HepG2 (cell line): ENCODE measurements around the gene SLC25A11. TPM values are rescaled to one million over a fixed set of nuclear protein-coding genes. Genes with fewer than 3 reads are reported as not detected.

Source experiments
- AGO2 ChIP-seq: fragments of 200-400 bp; formaldehyde crosslinking; optimal IDR thresholded peaks from 2 replicates; pipeline ENCODE3; 2017; ENCODE audit warnings: mild to moderate bottlenecking, low read depth, low read length, moderate library complexity
- EP300 ChIP-seq, 3 experiments: sonication (generic) in 1 of 3; formaldehyde crosslinking in 1 of 3; IDR thresholded peaks; 2 replicates each; pipeline versions ENCODE4 v1.5.1 to v1.6.1; 2011 to 2020; ENCODE audit warnings: low read depth in 2 of 3, low read length in 2 of 3, borderline replicate concordance in 1 of 3, improper control_type of control experiment in 1 of 3, mild to moderate bottlenecking in 1 of 3, missing genetic modification reagents in 1 of 3, moderate library complexity in 1 of 3
- GATAD1 ChIP-seq: IDR thresholded peaks from 2 replicates; pipeline ENCODE4 v1.6.1; 2016; ENCODE audit warnings: missing genetic modification reagents, missing compliant biosample characterization
- JUN ChIP-seq: sonication (generic); formaldehyde crosslinking; IDR thresholded peaks from 2 replicates; pipeline ENCODE4 v1.4.0; 2020; ENCODE audit warnings: mild to moderate bottlenecking, missing genetic modification reagents
- KDM4B ChIP-seq: sonication (generic); formaldehyde crosslinking; IDR thresholded peaks from 2 replicates; pipeline ENCODE4 v1.4.0; 2020; ENCODE audit warnings: missing genetic modification reagents
- NFKBIZ ChIP-seq: IDR thresholded peaks from 2 replicates; pipeline ENCODE4 v1.6.1; 2018; ENCODE audit warnings: missing genetic modification reagents, missing compliant biosample characterization
- RARA ChIP-seq: IDR thresholded peaks from 2 replicates; pipeline ENCODE4 v1.6.1; 2016; ENCODE audit warnings: missing genetic modification reagents, missing compliant biosample characterization
- ZNF296 ChIP-seq: sonication (generic); formaldehyde crosslinking; conservative IDR thresholded peaks from 2 replicates; pipeline ENCODE4 v1.5.0; 2020; ENCODE audit warnings: mild to moderate bottlenecking, missing genetic modification reagents
- ZNF34 ChIP-seq: sonication (generic); formaldehyde crosslinking; IDR thresholded peaks from 2 replicates; pipeline ENCODE4 v1.4.0; 2020; ENCODE audit warnings: mild to moderate bottlenecking, missing genetic modification reagents, borderline replicate concordance
- ZNF367 ChIP-seq: sonication (generic); formaldehyde crosslinking; IDR thresholded peaks from 2 replicates; pipeline ENCODE4 v1.4.0; 2020; ENCODE audit warnings: missing genetic modification reagents, borderline replicate concordance
- ZNF432 ChIP-seq: sonication (generic); formaldehyde crosslinking; IDR thresholded peaks from 2 replicates; pipeline ENCODE4 v1.5.0; 2020; ENCODE audit warnings: missing genetic modification reagents, mild to moderate bottlenecking, borderline replicate concordance
- ZNF7 ChIP-seq: IDR thresholded peaks from 2 replicates; pipeline ENCODE4 v1.6.1; 2016; ENCODE audit warnings: missing biosample characterization, missing genetic modification reagents
- ZNF841 ChIP-seq: sonication (generic); formaldehyde crosslinking; IDR thresholded peaks from 2 replicates; pipeline ENCODE4 v1.8.1; 2023; ENCODE audit warnings: missing genetic modification reagents, borderline replicate concordance
- polyA plus RNA-seq, 8 experiments: library from polyadenylated mRNA; depleted of rRNA in 3 of 8; stranded (reverse) in 7 of 8; unstranded in 1 of 8; fragments of >200 nt; fragmentation: Illumina TruSeq in 4 of 8; extraction: Trizol in 4 of 8; gene quantifications; 2 replicates each; pipeline versions ENCODE4 v1.2.1 to v1.2.3, GENCODE V29; 2011 to 2016; ENCODE audit warnings: low read depth in 4 of 8, missing spikeins in 1 of 8, mixed read lengths in 1 of 8; ENCODE audit not compliant: insufficient read depth in 1 of 8
- total RNA-seq, 5 experiments: library from RNA; depleted of rRNA; stranded (reverse); fragments of >200 nt; fragmentation: Illumina TruSeq; extraction: Trizol; gene quantifications; 2 replicates each; pipeline ENCODE4 v1.2.3, GENCODE V29; 2016; ENCODE audit warnings: low read depth in 1 of 5
- TF ChIP-seq, protein P1 (sequence below): sonication (generic); formaldehyde crosslinking; IDR thresholded peaks from 2 replicates; pipeline ENCODE4 v1.8.0; 2022; ENCODE audit warnings: missing genetic modification reagents, mild to moderate bottlenecking, borderline replicate concordance
- TF ChIP-seq, protein P2 (sequence below): sonication (generic); formaldehyde crosslinking; IDR thresholded peaks from 2 replicates; pipeline ENCODE4 v1.4.0; 2020; ENCODE audit warnings: missing genetic modification reagents
- TF ChIP-seq, protein P3 (sequence below): sonication (generic); formaldehyde crosslinking; IDR thresholded peaks from 2 replicates; pipeline ENCODE4 v1.5.0; 2020; ENCODE audit warnings: missing genetic modification reagents
- TF ChIP-seq, protein P4 (sequence below): sonication (generic); formaldehyde crosslinking; IDR thresholded peaks from 2 replicates; pipeline ENCODE4 v1.8.0; 2022; ENCODE audit warnings: mild to moderate bottlenecking, missing genetic modification reagents; ENCODE audit not compliant: insufficient replicate concordance

SLC25A11 gene
- total and polyA plus RNA-seq, 2 of the 13 experiments (the other 11 are each of a cell fraction or from before 2014, with no cell fraction given) = 35.4 to 47.2 TPM

GRCh38 chr17:4947411-4948165 is 7.7 kb upstream of the SLC25A11 start (continued):
- TF ChIP-seq AGO2 (peak; percentile 99), EP300 (IDR thresholded peaks at IDR 0.05; ENCODE audit: low read depth in 2 of 2, low read length in 2 of 2) (no peak), EP300 (CRISPR knock-in tag; IDR thresholded peaks at IDR 0.05; ENCODE audit: borderline replicate concordance) (no peak), ZNF296 (no peak), ZNF7 (no peak), KDM4B (CRISPR knock-in tag) (no peak), RARA (no peak), ZNF34 (CRISPR knock-in tag) (no peak), JUN (CRISPR knock-in tag) (no peak), GATAD1 (no peak; the same call in 1 of the 2 replicates), NFKBIZ (CRISPR knock-in tag) (no peak), ZNF432 (CRISPR knock-in tag) (no peak), ZNF367 (CRISPR knock-in tag) (no peak), ZNF841 (no peak)
- TF ChIP-seq, protein P1, sequence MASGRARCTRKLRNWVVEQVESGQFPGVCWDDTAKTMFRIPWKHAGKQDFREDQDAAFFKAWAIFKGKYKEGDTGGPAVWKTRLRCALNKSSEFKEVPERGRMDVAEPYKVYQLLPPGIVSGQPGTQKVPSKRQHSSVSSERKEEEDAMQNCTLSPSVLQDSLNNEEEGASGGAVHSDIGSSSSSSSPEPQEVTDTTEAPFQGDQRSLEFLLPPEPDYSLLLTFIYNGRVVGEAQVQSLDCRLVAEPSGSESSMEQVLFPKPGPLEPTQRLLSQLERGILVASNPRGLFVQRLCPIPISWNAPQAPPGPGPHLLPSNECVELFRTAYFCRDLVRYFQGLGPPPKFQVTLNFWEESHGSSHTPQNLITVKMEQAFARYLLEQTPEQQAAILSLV (CRISPR knock-in tag) = 0 out of 2 replicates have a peak, but pooled peaks have one; percentile 41
- TF ChIP-seq, protein P2, sequence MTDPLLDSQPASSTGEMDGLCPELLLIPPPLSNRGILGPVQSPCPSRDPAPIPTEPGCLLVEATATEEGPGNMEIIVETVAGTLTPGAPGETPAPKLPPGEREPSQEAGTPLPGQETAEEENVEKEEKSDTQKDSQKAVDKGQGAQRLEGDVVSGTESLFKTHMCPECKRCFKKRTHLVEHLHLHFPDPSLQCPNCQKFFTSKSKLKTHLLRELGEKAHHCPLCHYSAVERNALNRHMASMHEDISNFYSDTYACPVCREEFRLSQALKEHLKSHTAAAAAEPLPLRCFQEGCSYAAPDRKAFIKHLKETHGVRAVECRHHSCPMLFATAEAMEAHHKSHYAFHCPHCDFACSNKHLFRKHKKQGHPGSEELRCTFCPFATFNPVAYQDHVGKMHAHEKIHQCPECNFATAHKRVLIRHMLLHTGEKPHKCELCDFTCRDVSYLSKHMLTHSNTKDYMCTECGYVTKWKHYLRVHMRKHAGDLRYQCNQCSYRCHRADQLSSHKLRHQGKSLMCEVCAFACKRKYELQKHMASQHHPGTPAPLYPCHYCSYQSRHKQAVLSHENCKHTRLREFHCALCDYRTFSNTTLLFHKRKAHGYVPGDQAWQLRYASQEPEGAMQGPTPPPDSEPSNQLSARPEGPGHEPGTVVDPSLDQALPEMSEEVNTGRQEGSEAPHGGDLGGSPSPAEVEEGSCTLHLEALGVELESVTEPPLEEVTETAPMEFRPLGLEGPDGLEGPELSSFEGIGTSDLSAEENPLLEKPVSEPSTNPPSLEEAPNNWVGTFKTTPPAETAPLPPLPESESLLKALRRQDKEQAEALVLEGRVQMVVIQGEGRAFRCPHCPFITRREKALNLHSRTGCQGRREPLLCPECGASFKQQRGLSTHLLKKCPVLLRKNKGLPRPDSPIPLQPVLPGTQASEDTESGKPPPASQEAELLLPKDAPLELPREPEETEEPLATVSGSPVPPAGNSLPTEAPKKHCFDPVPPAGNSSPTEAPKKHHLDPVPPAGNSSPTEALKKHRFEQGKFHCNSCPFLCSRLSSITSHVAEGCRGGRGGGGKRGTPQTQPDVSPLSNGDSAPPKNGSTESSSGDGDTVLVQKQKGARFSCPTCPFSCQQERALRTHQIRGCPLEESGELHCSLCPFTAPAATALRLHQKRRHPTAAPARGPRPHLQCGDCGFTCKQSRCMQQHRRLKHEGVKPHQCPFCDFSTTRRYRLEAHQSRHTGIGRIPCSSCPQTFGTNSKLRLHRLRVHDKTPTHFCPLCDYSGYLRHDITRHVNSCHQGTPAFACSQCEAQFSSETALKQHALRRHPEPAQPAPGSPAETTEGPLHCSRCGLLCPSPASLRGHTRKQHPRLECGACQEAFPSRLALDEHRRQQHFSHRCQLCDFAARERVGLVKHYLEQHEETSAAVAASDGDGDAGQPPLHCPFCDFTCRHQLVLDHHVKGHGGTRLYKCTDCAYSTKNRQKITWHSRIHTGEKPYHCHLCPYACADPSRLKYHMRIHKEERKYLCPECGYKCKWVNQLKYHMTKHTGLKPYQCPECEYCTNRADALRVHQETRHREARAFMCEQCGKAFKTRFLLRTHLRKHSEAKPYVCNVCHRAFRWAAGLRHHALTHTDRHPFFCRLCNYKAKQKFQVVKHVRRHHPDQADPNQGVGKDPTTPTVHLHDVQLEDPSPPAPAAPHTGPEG (CRISPR knock-in tag) = 0 out of 2 replicates have a peak, but pooled peaks have one; percentile 37
- TF ChIP-seq, protein P3, sequence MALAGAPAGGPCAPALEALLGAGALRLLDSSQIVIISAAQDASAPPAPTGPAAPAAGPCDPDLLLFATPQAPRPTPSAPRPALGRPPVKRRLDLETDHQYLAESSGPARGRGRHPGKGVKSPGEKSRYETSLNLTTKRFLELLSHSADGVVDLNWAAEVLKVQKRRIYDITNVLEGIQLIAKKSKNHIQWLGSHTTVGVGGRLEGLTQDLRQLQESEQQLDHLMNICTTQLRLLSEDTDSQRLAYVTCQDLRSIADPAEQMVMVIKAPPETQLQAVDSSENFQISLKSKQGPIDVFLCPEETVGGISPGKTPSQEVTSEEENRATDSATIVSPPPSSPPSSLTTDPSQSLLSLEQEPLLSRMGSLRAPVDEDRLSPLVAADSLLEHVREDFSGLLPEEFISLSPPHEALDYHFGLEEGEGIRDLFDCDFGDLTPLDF (CRISPR knock-in tag) = no peak
- TF ChIP-seq, protein P4, sequence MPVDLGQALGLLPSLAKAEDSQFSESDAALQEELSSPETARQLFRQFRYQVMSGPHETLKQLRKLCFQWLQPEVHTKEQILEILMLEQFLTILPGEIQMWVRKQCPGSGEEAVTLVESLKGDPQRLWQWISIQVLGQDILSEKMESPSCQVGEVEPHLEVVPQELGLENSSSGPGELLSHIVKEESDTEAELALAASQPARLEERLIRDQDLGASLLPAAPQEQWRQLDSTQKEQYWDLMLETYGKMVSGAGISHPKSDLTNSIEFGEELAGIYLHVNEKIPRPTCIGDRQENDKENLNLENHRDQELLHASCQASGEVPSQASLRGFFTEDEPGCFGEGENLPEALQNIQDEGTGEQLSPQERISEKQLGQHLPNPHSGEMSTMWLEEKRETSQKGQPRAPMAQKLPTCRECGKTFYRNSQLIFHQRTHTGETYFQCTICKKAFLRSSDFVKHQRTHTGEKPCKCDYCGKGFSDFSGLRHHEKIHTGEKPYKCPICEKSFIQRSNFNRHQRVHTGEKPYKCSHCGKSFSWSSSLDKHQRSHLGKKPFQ (CRISPR knock-in tag) = no peak
